B cell (primary cell): ENCODE measurements around the gene MUC5AC. TPM values are rescaled to one million over a fixed set of nuclear protein-coding genes. Genes with fewer than 3 reads are reported as not detected.

Experiments
- ATAC-seq: fragments of 200-7000 bp; cut with Tn5 transposase; one replicate; pipeline ENCODE4 v1.10.0; 2021; ENCODE audit warnings: low read depth, mild to moderate bottlenecking, moderate number of reproducible peaks, moderate library complexity
- CTCF ChIA-PET: fragments of 350-600 bp; sonication (Branson Sonifier 250); formaldehyde crosslinking; loops from one replicate; lab custom pipeline; 2021; ENCODE audit warnings: antibody characterized with exemption, inconsistent platforms; lab: Charles Lee
- POLR2A ChIA-PET: fragments of 350-600 bp; sonication (Branson Sonifier 250); formaldehyde crosslinking; loops from one replicate; lab custom pipeline; 2021; ENCODE audit warnings: antibody characterized with exemption; lab: Charles Lee
- DNase-seq: peaks from one replicate; pipeline ENCODE4 v3.0.0; 2013
- H2AFZ ChIP-seq: 2 replicates; pipeline ENCODE4 v1.6.1; 2012; ENCODE audit warnings: mild to moderate bottlenecking, low read depth, low read length; ENCODE audit not compliant: insufficient read depth, poor library complexity, severe bottlenecking
- H3K27ac ChIP-seq, 2 donors: 1 replicate in 1 of 2; 2 replicates in 1 of 2; pipeline ENCODE4 v1.5.1; 2012 to 2013; ENCODE audit warnings: low read length in 2 of 2, mild to moderate bottlenecking in 2 of 2, moderate library complexity in 1 of 2
- H3K27me3 ChIP-seq, 4 experiments: fragments of 200-600 bp in 1 of 4; sonication (generic) in 1 of 4; replicated peaks in 1 of 4; 1 replicate in 2 of 4; 2 replicates in 2 of 4; pipeline versions ENCODE4 v1.6.1 to v1.7.0; 2013 to 2016; ENCODE audit warnings: low read length in 3 of 4, mild to moderate bottlenecking in 2 of 4, mixed read lengths in 1 of 4, moderate library complexity in 1 of 4; ENCODE audit not compliant: insufficient read depth in 4 of 4, control insufficient read depth in 3 of 4; ENCODE audit errors: control extremely low read depth in 1 of 4
- H3K36me3 ChIP-seq, 2 experiments: replicated peaks in 1 of 2; 1 replicate in 1 of 2; 2 replicates in 1 of 2; pipeline versions ENCODE4 v1.6.1 to v1.7.1; 2013; ENCODE audit warnings: low read length in 1 of 2; ENCODE audit not compliant: insufficient read depth in 2 of 2, control insufficient read depth in 1 of 2; ENCODE audit errors: control extremely low read depth in 1 of 2, extremely low read depth in 1 of 2
- H3K4me1 ChIP-seq, 2 donors: fragments of 200-600 bp in 1 of 2; sonication (generic) in 1 of 2; 1 replicate in 1 of 2; 2 replicates in 1 of 2; pipeline versions ENCODE4 v1.5.1 to v1.6.1; 2013 to 2017; ENCODE audit warnings: low read length in 2 of 2; ENCODE audit not compliant: control insufficient read depth in 2 of 2, insufficient read depth in 2 of 2
- H3K4me2 ChIP-seq: replicated peaks from 2 replicates; pipeline ENCODE3; 2012; ENCODE audit warnings: mild to moderate bottlenecking, low read depth, low read length; ENCODE audit not compliant: poor library complexity, severe bottlenecking
- H3K4me3 ChIP-seq, 5 experiments: fragments of 200-600 bp in 1 of 5; sonication (generic) in 1 of 5; 1 replicate in 3 of 5; 2 replicates in 2 of 5; pipeline versions ENCODE4 v1.5.1 to v1.7.0; 2011 to 2016; ENCODE audit warnings: low read length in 4 of 5, mild to moderate bottlenecking in 4 of 5, low read depth in 2 of 5, control low read depth in 1 of 5, moderate library complexity in 1 of 5; ENCODE audit not compliant: insufficient read depth in 1 of 5; ENCODE audit errors: control extremely low read depth in 1 of 5, extremely low read depth in 1 of 5
- H3K79me2 ChIP-seq: fragments of 200-600 bp; sonication (generic); one replicate; pipeline ENCODE4 v1.6.0; 2016; ENCODE audit warnings: low read length; ENCODE audit not compliant: control insufficient read depth, insufficient read depth
- H3K9ac ChIP-seq: fragments of 200-600 bp; sonication (generic); 2 replicates; pipeline ENCODE4 v1.6.1; 2017; ENCODE audit warnings: mild to moderate bottlenecking, low read length, moderate library complexity
- H3K9me3 ChIP-seq, 3 donors: one replicate each; pipeline versions ENCODE4 v1.6.1 to v1.7.1; 2013; ENCODE audit warnings: low read length in 2 of 3; ENCODE audit not compliant: control insufficient read depth in 2 of 3, insufficient read depth in 1 of 3; ENCODE audit errors: control extremely low read depth in 1 of 3
- H4K20me1 ChIP-seq: 2 replicates; pipeline ENCODE4 v1.6.0; 2012; ENCODE audit warnings: mild to moderate bottlenecking, low read length; ENCODE audit not compliant: insufficient read depth, control insufficient read depth, poor library complexity, severe bottlenecking
- H3K27ac Mint-ChIP-seq: one replicate; pipeline ENCODE4 v1.8.0; 2021; ENCODE audit warnings: mixed read lengths
- H3K27me3 Mint-ChIP-seq: one replicate; pipeline ENCODE4 v1.8.0; 2021; ENCODE audit warnings: mixed read lengths
- H3K4me1 Mint-ChIP-seq: one replicate; pipeline ENCODE4 v1.8.0; 2021; ENCODE audit warnings: mixed read lengths
- H3K4me3 Mint-ChIP-seq: one replicate; pipeline ENCODE4 v1.8.0; 2021; ENCODE audit warnings: mixed read lengths
- H3K9me3 Mint-ChIP-seq: one replicate; pipeline ENCODE4 v1.8.0; 2022; ENCODE audit warnings: mixed read lengths; ENCODE audit not compliant: insufficient read depth
- CTCF ChIP-seq: fragments of 200-600 bp; IDR thresholded peaks from one replicate; pipeline ENCODE4 v1.8.0; 2022; ENCODE audit warnings: antibody characterized with exemption, mild to moderate bottlenecking
- EZH2 ChIP-seq: IDR thresholded peaks from 2 replicates; pipeline ENCODE4 v1.6.1; 2012; ENCODE audit warnings: borderline replicate concordance, low read depth, mild to moderate bottlenecking, moderate library complexity, low read length; ENCODE audit not compliant: insufficient read depth, poor library complexity, severe bottlenecking
- WGBS: methylation state at CpG from one replicate; pipeline ENCODE4 v1.1.5; 2013; ENCODE audit warnings: missing lambda C conversion rate; ENCODE audit not compliant: insufficient coverage; 5-methylcytosine and 5-hydroxymethylcytosine counted together
- intact Hi-C: fragments of 100-400 bp; cut with micrococcal nuclease; formaldehyde crosslinking; loops from one replicate; pipeline ENCODE4 v1.10.0; 2022
- polyA plus RNA-seq: library from polyadenylated mRNA; depleted of rRNA; stranded (reverse); fragments of >200 nt; gene quantifications from 2 replicates; pipeline ENCODE4 v1.2.3, GENCODE V29; 2012
- total RNA-seq, 2 donors: library from RNA; stranded (reverse); fragments of 120-200 nt in 1 of 2; gene quantifications; 1 replicate in 1 of 2; 2 replicates in 1 of 2; pipeline versions ENCODE4 v1.2.3 to v1.2.4, GENCODE V29; 2013 to 2022

MUC5AC gene
- total and polyA plus RNA-seq, 2 donors (not counting 1 experiment from before 2014, with no cell fraction given): not detected

- no peak within 1 kb of the TSS for H3K9ac ChIP-seq
- no peaks in the 10 kb centered on the region for H3K9me3 Mint-ChIP-seq
- no peaks in the 10 kb centered on the region for H3K36me3 ChIP-seq
- H3K4me2 ChIP-seq: no peak within 1 kb of the TSS
- H4K20me1 ChIP-seq: no peaks in the 10 kb centered on the region
- H2AFZ ChIP-seq: no peak within 1 kb of the TSS
- H3K27me3 Mint-ChIP-seq: peaks cover 8% of the 10 kb centered on the region
- no peaks in the 10 kb centered on the region for H3K4me1 ChIP-seq
- H3K27me3 ChIP-seq: peaks cover 0 to 2% (median 0%) of the 10 kb centered on the region in 4 experiments
- no peaks in the 10 kb centered on the region for H3K9me3 ChIP-seq
- ATAC-seq (no peak), DNase-seq (no peak)
- H3K4me1 Mint-ChIP-seq: no peaks in the 10 kb centered on the region
- no peaks in the 10 kb centered on the region for H3K79me2 ChIP-seq
- H3K27ac Mint-ChIP-seq: no peak within 1 kb of the TSS
- ChIA-PET CTCF (no interaction called here), POLR2A (no interaction called here)
- intact Hi-C loops: no loop called here
- no peak within 1 kb of the TSS for H3K27ac ChIP-seq
- no peak within 1 kb of the TSS for H3K4me3 ChIP-seq
- TF ChIP-seq EZH2 (no peak), CTCF (no peak)
- H3K4me3 Mint-ChIP-seq: no peak within 1 kb of the TSS
- WGBS: 82% methylated on average over 33 of the region's 36 CpGs
These were observed 65.0 kb downstream of the MUC5AC start, which contains the start of gene MUC5B for GRCh38 chr11:1222491-1223345. Gene MUC5B, plus strand, starts transcription at chr11:1223066. Its CDS starts 58 bp downstream, at chr11:1223124.
